HG03196 (cell line): Measurements from ENCODE around the gene SCART1.
"Not testable (repeated sequence)": the region's sequence is repeated elsewhere in the genome, so short reads cannot be mapped to it uniquely, and the experiment has no call there.

Source experiments
- ATAC-seq: cut with Tn5 transposase; IDR thresholded peaks from one replicate; pipeline ENCODE4 v1.9.1; 2021; ENCODE audit not compliant: unreplicated experiment

SCART1 gene

DNA sequence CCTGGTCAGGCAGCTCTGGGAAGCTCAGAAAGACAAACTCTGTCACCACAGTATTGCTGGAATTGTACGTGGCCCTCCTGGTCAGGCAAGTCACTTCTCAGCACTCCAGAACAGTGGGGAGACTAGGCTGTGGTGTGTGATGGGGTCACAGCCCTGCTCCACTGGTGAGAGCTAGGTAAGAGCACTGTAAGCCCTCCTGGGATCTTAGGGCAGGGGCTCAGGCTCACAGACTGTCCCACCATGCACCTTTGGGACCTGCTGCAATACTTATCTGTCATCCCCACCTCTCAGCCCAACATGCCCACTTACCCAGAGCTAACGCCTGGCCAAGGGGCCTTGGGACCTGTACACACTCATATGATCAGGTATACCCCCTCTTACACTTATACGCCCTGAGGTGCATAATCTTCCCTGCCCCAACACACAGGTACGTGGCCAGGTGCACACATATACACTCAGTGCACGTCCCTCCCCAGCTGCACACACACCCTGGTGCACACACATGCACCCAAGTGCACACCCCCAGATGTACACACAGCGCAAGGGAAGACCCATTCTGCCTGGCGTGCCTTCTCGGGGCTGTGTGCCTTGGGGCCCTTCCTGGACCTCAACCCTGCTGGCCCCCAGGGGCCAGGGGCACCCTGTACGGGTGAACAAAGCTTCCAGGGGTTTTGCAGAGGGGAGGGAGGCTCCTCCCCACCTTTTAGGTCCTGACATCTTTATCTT is 21.7 kb upstream of the SCART1 start:
- ATAC-seq = not testable (repeated sequence)

DNA sequence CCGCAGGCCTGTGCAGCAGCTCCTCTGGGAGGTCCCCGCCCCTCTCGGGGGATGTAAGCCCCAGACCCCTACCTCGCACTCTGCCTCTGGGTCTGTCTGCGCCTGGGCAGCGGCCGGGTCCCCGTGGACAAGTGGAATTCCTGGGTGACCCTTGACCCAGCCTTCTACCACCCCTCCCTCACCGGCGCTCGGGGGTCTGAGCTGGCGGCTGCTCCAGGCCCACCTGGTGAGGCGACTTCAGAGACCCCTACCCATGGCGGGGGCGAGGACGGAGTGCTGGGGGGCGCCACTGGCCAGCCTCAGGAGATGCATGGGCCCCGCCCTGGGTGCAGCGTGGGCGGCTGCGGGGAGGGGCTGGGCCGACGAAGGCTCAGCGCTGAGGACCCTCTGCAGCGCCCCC is 21.0 kb upstream of the SCART1 start:
- not testable (repeated sequence) for ATAC-seq

DNA sequence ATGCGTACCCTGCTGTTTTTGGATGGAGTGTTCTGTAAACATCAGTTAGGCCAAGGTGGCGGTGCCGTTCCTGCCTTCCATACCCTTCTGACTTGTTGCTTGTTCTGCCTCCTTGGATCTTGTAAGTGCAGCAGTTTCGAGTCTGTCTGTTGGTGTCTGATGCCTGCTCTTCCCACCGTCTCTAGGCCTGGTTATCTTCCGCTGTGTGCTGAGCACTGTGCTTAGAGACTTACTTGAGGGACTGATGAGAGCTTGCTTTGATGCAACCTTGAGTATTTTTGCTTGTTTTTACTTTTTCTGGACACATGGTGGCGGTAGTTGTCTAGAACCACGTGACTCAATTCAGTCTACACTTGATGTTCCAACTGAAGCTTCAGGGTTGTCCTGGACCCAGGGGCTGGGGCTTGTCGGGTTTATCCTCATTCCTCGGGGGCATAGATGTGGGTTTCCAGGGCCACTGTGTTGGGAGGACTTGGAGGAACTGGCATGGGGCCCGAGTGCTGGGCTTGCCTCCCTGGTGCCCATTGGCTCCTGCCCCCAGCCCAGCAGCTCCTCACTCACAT is 15.0 kb upstream of the SCART1 start:
- no peak for ATAC-seq

DNA sequence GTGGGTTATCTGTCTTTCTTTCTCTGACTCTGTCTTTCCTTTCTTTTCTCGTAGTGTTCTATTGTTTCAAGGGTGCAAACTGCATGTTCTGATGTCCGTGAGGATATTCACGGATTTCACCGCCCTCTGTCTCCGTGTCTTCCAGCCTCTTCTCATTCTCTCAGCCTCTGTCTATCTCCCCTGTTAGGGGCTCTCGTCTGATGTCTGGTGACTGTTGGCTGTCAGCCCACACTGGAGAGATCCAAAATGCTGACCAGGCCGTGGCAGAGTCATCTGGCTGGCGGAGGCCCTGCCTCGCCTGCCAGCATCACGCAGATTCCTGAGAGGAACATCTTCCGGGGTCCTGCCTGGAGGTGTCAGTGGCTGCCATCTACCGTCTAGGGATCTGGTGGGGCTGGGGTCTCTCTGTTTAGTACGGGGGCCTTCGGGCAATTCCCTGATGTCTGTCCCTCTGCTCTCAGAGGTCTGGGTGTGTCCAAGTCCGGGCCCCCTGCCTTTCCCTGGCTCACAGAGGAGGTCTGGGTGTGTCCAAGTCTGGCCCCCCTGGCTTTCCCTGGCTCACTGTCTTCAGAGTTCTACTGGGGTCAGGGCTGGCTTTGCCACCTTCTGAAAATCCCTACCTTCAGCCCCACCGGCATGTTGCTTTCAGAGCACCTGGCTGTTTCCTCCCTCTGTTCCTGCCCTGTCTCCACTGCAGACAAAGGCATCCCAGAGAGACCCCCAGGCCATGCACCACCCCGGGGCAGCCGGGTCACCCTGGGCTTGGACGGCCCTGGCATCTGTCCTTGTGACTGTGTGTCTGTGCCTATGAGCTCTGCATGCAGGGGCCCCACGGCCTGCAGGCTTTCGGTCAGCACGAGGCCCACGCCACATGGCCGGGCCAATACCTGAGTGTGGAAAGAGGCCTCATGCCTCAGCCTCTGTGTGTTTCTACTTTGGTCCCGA is 14.0 kb upstream of the SCART1 start:
- ATAC-seq = no peak

DNA sequence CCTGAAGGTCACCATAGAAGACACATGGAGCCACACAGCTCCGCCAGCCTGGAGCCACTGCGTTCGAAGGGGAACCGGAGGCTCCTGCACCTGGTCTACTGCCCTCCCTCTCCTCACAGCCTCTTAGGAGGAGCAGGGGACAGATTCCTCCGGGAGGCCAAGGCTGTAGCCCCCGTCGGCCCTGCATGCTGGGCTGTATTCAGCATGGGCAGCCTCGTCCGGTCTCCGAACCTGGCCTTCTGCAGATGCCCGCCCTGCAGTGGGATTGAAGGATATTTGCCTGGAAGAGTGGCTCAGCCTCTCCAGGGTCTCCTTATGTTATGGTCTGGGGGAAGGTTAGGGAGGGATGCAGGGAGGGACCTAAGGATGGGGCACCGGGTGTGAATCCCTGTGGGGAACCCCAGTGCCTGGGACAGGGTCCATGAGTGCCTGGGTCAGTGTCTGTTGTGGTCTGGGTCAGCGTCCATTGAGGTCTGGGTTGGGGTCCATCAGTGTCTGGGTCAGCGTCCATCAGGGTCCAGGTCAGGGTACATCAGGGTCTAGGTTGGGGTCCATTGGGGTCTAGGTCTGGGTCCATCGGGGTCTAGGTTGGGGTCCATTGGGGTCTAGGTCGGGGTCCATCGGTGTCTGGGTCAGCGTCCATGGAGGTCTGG is 13.0 kb upstream of the SCART1 start:
- no peak for ATAC-seq

DNA sequence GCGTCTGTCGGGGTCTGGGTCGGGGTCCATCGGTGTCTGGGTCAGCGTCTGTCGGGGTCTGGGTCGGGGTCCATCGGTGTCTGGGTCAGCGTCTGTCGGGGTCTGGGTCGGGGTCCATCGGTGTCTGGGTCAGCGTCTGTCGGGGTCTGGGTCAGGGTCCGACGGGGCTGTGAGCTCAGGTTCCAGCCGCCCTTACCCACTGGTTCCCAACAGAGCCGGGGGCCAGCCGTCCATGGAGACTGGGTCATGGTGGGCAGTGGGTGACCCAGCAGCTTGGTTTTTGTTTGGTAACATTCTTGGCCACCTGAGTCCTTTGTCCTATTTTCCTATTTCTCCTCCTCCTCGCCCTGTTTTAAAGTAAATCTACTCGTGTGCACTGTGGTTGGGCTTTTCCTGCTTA is 12.4 kb upstream of the SCART1 start:
- ATAC-seq = not testable (repeated sequence)

DNA sequence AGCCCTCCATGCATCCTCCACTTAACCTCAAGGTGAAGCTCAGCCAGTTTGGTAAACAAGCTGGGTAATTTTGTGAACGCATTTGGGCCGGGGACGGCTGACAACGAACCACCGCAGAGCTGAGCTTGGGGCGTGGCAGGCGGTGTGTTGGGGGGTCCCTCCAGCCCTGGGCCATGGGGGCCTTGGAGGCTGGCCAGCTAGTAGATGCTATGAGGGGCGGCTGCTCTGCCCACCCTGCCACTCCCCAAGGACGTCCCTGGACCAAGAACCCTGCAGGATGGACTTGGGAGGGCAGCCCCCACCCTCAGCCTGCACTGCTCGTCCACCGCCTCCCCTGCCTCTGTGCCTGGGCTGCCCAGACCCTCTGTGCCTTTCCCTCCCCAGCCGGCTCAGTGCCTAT is 12.0 kb upstream of the SCART1 start:
- ATAC-seq = no peak

DNA sequence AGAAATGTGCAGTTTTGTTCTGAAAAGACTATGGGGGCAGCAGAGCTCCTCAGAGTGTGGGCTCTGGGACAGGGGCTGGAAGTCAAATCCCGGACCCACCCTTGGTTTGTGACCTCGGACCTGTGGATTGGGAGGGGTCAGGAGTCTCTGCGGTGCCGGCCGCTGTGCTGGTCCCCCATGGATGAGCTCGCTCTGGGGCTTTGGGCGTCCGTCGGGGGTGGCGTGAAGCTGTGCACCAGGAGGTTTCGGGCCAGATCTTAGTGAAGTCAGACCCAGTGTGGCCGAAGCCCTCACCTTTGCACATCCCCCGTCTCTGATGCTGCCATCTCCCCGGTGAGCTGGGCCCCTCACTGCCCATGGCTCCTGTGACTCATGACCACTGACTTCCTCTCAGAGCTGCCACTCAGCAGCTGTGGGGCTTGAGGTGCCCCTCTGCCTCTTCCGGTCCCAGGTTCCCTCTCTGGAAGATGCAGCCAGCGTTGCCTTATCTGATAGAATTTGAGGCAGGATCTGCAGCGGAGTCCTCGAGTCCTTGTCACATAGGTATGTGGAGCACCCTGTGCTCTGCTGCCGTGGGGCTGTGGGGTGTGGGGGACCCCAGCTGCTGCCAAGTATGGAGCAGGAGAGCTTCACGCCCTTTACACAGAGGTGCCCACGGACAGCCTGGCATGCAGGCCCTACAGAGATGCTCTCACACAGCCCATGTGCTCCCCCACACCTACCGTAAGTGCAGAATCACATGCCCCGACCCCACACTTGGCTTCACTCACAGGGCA is 11.4 kb upstream of the SCART1 start:
- no peak for ATAC-seq

DNA sequence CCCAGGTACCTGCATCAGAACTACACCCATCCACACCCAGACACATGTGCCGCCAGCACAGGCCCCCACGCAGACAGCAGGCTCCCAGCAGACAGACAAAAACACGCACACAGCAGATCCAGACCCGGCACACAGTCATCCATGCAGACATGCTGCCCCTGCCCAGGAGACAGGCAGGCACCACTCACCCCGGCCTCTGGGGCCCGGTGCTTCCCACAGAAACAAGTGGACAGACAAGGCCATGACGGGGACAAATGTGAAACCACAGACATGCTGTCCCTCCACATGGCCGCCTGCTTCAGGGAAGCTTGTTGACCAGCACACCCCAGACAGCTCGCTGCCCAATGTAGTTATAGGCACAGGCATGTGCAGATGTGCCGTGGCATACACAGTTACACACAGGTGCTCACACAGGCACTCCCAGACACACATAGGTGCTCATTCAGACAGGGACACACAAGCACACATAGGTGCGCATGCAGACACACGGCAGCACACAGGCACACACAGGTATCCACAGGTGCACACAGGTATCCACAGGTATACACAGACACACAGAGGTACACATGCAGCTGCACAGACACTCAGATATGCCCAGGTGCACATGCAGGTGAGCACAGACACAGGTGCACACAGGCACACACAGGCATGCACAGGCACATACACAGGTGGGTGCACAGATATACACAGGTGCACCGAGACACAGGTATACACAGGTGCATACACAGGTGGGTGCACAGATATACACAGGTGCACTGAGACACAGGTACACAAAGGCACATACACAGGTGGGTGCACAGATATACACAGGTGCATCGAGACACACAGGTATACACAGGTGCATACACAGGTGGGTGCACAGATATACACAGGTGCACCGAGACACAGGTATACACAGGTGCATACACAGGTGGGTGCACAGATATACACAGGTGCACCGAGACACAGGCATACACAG is 10.5 kb upstream of the SCART1 start:
- no peak for ATAC-seq

DNA sequence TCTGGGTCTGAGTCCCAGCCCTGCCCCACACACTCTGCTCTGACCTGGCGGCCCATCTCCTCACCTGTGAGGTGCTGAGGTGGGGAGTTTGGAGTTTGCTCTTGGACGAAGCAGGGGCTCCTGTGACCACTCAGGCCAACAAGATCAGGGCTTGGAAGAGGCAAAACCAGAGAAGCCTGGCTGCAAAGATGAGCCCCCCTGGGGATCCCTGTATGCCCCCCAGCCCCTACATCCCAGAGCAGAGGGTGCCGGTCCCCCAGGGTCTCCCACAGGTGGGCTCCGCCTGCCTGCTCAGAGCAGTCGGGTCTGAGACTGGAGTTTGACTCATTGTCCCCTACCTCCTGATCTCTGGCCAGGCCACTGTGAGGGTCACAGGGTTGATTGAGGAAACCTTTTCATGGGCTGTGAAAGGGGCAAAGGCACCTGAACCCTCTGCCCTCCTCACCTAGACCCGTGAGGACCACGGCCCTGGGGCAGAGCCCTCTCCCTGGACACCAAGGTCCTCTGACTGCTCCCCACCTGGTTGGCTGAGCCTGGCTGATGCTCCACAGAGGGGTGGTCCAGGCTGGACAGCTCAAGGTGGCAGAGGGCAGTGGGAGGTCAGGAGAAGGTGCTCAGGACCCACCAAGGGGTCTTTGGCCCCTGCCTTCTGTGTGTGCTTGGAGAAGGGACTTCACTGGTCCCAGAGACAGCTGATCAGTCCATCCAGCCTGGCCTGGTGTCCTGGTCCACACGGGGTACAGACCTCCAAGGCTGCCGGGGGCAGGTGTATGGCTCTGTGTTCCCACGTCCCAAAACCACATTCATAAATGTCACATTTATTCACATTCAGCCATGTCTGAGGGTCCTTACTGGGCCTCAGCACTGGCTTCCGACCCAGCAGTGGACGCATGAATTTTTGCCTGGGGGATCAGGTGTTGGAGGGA is 9.1 kb upstream of the SCART1 start:
- ATAC-seq = no peak

DNA sequence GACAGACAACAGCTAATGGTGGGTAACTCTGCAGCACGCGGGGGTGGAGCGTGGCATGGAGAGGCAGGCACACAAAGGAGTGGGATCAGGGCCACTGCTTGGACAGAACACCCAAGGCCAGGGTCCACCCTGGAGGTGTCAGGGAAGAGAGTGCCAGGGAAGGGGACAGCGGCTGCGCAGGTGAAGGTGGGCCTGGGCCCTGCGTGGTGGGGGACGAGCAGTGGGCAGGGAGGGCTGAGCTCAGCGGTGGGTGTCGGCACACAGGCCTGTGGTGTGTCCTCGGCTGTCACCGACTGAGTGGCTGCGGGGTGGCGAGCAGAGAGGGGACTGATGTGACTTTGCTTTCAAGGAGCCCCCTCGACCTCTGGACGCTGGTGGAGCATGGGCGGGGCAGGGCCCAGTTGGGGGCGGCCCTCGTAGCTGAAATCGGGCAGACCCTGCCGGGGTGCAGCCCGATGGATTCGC is 8.4 kb upstream of the SCART1 start:
- ATAC-seq = no peak

DNA sequence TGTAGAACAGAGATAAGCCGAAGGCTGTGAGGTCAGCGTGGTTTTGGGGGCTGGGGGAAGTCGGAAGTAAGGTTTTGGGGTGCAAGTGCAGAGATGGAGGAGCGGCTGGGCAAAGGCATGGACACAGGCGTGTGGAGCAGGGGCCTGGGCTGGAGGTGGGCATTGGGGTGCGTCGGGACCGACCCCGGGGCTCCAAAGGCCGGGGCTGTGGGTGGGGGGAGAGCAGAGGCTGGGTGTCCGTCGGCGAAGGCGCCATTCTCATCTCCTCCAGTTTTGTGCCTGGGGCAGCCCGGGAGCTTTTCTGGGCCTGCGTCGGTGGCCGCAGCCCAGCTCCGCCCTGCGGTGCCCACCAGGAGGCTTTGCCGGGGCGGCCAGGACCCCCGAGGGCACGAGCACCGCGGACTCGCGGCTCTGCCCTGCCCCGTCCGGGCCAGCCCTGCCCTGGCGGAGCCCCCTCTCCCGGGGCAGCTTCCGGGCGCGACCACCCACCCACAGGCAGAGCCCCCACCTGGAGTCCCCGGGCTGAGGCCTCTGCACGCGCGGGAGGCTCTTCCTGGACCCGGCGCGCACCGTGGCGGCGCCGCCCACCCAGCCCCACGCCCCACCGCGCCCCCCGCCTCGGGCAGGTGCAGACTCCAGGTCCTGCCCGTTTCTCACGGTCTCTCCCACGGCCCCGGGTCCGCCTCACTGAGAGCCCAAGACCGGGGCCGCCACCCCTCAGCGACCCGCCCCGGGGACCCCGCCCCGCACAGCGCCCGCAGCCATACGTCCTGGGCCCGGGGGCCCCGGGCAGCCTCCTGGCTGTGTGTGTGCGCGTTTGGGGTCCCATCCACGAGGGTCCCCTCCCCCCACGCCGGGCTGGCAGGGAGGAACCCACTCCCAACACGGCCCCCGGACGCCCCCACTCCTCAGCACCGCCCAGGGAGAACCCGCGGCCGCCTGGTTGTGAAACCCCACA is 7.7 kb upstream of the SCART1 start:
- no peak for ATAC-seq

DNA sequence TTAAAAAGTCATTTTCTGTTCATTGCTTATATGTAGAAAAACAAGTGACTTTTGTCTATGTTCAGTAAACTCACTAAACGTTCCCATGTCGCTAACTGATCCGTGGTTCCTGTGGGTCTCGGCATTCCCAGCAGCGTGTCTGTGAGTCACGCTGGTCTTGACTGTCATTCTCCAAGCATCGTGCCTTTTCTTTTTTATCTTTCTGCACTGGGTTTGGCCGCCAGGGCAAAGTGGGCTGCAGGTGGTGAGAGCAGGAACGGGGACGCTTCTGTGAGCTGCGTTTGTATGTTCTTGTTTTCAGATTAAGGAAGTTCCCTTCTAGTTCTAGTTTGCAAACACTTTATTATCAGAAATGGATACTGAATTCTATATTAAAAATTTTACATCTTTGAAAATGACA is 6.8 kb upstream of the SCART1 start:
- no peak for ATAC-seq

DNA sequence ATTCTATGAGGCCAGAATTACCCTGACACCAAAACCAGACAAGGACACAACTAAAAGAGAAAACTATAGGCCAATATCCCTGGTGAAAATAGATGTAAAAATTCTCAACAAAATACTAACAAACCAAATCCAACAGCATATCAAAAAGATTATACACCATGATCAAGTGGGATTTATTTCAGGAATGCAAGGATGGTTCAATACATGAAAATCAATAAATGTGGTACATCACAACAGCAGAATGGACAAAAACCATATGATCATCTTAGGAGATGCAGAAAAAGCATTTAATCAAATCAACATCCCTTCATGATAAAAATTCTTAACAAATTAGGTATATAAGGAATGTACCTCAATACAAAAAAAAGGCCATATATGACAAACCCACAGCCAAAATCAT is 5.6 kb upstream of the SCART1 start:
- ATAC-seq = no peak

DNA sequence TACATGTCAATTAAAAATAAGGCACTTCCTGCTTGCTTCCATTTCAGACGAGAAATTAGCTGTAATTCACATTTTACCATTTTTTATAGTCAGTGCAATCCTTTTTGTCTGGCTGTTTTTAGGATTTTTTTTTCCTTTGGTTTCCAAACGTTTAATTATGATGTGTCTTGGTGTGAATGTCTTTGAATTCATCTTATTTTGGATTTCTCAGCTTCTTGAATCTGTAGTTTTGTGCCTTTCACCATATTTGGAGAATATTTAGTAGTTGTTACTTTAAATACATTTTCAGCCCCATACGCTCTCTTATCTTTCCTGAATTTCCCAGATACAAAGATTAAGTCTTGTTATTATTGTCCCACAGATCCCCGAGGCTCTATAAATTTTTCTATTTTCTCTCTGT is 2.4 kb upstream of the SCART1 start:
- no peak for ATAC-seq

DNA sequence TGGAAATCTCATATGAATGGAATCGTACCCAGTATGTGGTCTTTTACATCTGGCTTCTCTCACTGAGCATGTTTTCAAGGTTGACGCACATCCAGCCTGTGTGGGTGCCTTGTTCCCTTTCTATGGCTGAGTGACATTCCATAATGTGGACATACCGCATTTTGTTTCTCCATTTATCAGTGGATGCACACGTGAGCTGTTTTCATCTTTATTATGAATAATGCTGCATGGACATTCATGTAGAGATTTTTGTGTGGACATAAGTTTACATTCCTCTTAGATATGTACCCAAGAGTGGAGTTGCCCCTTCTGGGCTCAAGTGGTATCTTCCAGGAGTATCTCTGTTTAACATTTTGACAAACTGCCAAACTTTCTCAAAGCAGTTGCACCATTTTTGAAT is 1.3 kb upstream of the SCART1 start:
- no peak for ATAC-seq

DNA sequence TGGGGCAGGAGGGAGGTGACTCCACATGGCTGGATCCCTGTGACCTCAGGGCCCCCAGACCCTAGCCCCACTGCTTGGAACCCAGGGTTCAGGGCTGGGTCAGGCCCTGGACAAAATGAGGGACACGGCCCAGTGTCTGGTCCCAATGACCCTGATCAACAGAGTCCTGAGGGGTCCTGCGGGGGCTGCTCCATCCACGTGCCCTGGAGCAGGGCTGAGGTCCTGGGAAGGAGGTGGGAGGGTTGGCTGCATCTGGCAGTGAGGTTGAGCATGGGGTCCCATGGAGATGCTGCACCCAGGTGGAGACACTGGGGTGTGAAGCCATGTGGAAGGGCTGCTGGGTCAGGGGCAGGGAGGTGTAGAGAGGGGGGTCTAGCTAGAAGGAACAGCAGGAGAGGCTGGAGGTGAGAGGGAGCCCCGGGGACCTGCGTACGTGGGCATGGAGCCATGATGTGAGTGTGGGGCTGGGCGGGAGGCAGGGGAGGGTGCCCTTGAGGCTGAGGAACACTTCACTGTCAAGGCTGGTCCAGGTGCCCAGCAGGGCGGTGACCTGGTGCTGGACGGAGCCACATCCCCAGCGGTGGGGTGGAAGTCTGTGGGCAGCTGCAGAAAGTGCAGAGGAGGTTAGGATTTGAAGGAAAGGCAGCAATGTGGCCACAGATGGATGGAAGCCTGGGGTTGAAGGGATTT is 604 bp downstream of the SCART1 start:
- ATAC-seq = no peak
